ENCODE results near the gene ODF2. TPM values are rescaled to one million over a fixed set of nuclear protein-coding genes. Genes with fewer than 3 reads are reported as not detected.
A peak's percentile ranks its signal among the peaks of the same experiment; 100 is the strongest.
"Not testable (repeated sequence)": the region's sequence is repeated elsewhere in the genome, so short reads cannot be mapped to it uniquely, and the experiment has no call there.

ODF2 gene
- total and polyA plus RNA-seq, 2 experiments from 2014 or later: 17.5 to 26.9 TPM

- Histone ChIP-seq H2AFZ (0 out of 2 replicates have a peak overlapping the region, but pooled peaks have one; percentile 80), H3K9me2 (ENCODE audit: insufficient read depth) (no peaks in the 10 kb centered on the region), H3K36me3 (ENCODE audit: insufficient read depth) (no peaks in the 10 kb centered on the region), H3K4me3 (peak overlapping the region; percentile 46; the same call in 1 of the 2 replicates), H3K4me2 (peak overlapping the region; percentile 78), H3F3A (replicated peaks; ENCODE audit: low read depth) (peaks cover 19% of the 10 kb centered on the region; the same call in 1 of the 2 replicates), H3K27me3 (ENCODE audit: insufficient read depth) (peaks cover 87% of the 10 kb centered on the region), H4K20me1 (replicated peaks; ENCODE audit: insufficient read depth) (no peaks in the 10 kb centered on the region), H3K4me1 (ENCODE audit: insufficient read depth) (peaks cover 43% of the 10 kb centered on the region), H3K79me2 (replicated peaks; ENCODE audit: insufficient read depth) (no peaks in the 10 kb centered on the region), H3K27ac (ENCODE audit: low read depth) (no peak overlapping the region)
- Mint-ChIP-seq H3K27ac (no peak overlapping the region), H3K36me3 (ENCODE audit: low read depth) (no peaks in the 10 kb centered on the region), H3K27me3 (ENCODE audit: insufficient read depth, low read depth, poor library complexity) (peaks cover 78% of the 10 kb centered on the region), H3K9me3 (0 out of 3 replicates have a peak, but pooled peaks cover 2% of the 10 kb centered on the region), H3K4me1 (peaks cover 43% of the 10 kb centered on the region), H3K4me3 (no peak overlapping the region)
- TF ChIP-seq ETS1 (IDR thresholded peaks at IDR 0.05) (no peak), CTCF (conservative IDR thresholded peaks at IDR 0.05; ENCODE audit: low read depth in 2 of 2) (peak; percentile 92 to 99)
- DNase-seq (ENCODE audit: low spot score) (peak; percentile 96), ATAC-seq (peak; percentile 73)
Measured at GRCh38 chr9:128412120-128412790, 43.6 kb upstream of the ODF2 start.

- H3K27ac ChIP-seq (ENCODE audit: low read depth); H3K4me3 Mint-ChIP-seq; H2AFZ ChIP-seq; H3K36me3 ChIP-seq (ENCODE audit: insufficient read depth); DNase-seq (ENCODE audit: low spot score); H3K4me2 ChIP-seq; H3K36me3 Mint-ChIP-seq (ENCODE audit: low read depth); H3K79me2 ChIP-seq (replicated peaks; ENCODE audit: insufficient read depth); H3K9me2 ChIP-seq (ENCODE audit: insufficient read depth); H4K20me1 ChIP-seq (replicated peaks; ENCODE audit: insufficient read depth); ATAC-seq; H3K4me3 ChIP-seq; H3K9me3 Mint-ChIP-seq; H3K27ac Mint-ChIP-seq: not testable (repeated sequence)
- peaks cover 35% of the 10 kb centered on the region for H3K4me1 ChIP-seq (ENCODE audit: insufficient read depth)
- peaks cover 84% of the 10 kb centered on the region for H3K27me3 ChIP-seq (ENCODE audit: insufficient read depth)
- Mint-ChIP-seq H3K27me3 (ENCODE audit: insufficient read depth, low read depth, poor library complexity) (peaks cover 74% of the 10 kb centered on the region), H3K4me1 (peaks cover 37% of the 10 kb centered on the region)
- peaks cover 12% of the 10 kb centered on the region; the same call in 1 of the 2 replicates for H3F3A ChIP-seq (replicated peaks; ENCODE audit: low read depth)
Measured at GRCh38 chr9:128413728-128414127, 42.1 kb upstream of the ODF2 start.

- H3K27ac Mint-ChIP-seq: no peak overlapping the region
- ATAC-seq: peak; percentile 3; the same call in 1 of the 3 replicates
Measured at GRCh38 chr9:128414461-128414860, 41.3 kb upstream of the ODF2 start.

More at GRCh38 chr9:128414461-128414860, 41.3 kb upstream of the ODF2 start:
- Histone ChIP-seq H3K36me3 (ENCODE audit: insufficient read depth) (no peaks in the 10 kb centered on the region), H3K9me2 (ENCODE audit: insufficient read depth) (no peaks in the 10 kb centered on the region), H2AFZ (no peak overlapping the region), H3F3A (replicated peaks; ENCODE audit: low read depth) (peaks cover 16% of the 10 kb centered on the region; the same call in 1 of the 2 replicates), H3K4me2 (no peak overlapping the region), H3K27me3 (ENCODE audit: insufficient read depth) (peaks cover 84% of the 10 kb centered on the region), H4K20me1 (replicated peaks; ENCODE audit: insufficient read depth) (no peaks in the 10 kb centered on the region), H3K79me2 (replicated peaks; ENCODE audit: insufficient read depth) (no peaks in the 10 kb centered on the region), H3K4me1 (ENCODE audit: insufficient read depth) (peaks cover 30% of the 10 kb centered on the region), H3K27ac (ENCODE audit: low read depth) (no peak overlapping the region), H3K4me3 (no peak overlapping the region)
- Mint-ChIP-seq H3K36me3 (ENCODE audit: low read depth) (no peaks in the 10 kb centered on the region), H3K4me3 (no peak overlapping the region), H3K4me1 (peaks cover 37% of the 10 kb centered on the region), H3K9me3 (0 out of 3 replicates have a peak, but pooled peaks cover 2% of the 10 kb centered on the region), H3K27me3 (ENCODE audit: insufficient read depth, low read depth, poor library complexity) (peaks cover 77% of the 10 kb centered on the region)
- DNase-seq (ENCODE audit: low spot score): peak; percentile 49
- TF ChIP-seq CTCF (conservative IDR thresholded peaks at IDR 0.05; ENCODE audit: low read depth in 2 of 2) (peak in 1 of 2 experiments; percentile 47; a peak in 3 of 4 replicates), ETS1 (IDR thresholded peaks at IDR 0.05) (no peak)

All from GM23338 (cell line).